ENCODE results near the gene NTRK2. TPM values are rescaled to one million over a fixed set of nuclear protein-coding genes. Genes with fewer than 3 reads are reported as not detected.

NTRK2 gene
- total and polyA plus RNA-seq, 2 donors, result 2.7 to 5.0 TPM

- 96% methylated on average over 5 of the region's 5 CpGs for WGBS
- Histone ChIP-seq H3K27me3 (ENCODE audit: control insufficient read depth in 2 of 2, insufficient read depth in 1 of 2, low read length in 1 of 2) (no peaks in the 10 kb centered on the region), H3K36me3 (ENCODE audit: control insufficient read depth in 2 of 2, insufficient read depth in 2 of 2, low read length in 1 of 2) (no peaks in the 10 kb centered on the region), H3K9me3 (ENCODE audit: control insufficient read depth in 2 of 2, insufficient read depth in 1 of 2, low read length in 1 of 2) (no peaks in the 10 kb centered on the region), H3K27ac (ENCODE audit: low read depth in 1 of 2, low read length in 1 of 2) (peak overlapping the region in 1 of 2 donors; percentile 18), H3K4me3 (ENCODE audit: low read length in 2 of 2) (no peak overlapping the region), H3K4me1 (ENCODE audit: control insufficient read depth in 2 of 2, insufficient read depth in 2 of 2, low read length in 2 of 2) (no peaks in the 10 kb centered on the region)
- DNase-seq (ENCODE audit: low read depth in 6 of 9, low spot score in 9 of 9), result no peak
Measured at GRCh38 chr9:84754881-84755280, 85.4 kb downstream of the NTRK2 start.

GRCh38 chr9:84755380-84755779 lies 85.9 kb downstream of the NTRK2 start:
- no peaks in the 10 kb centered on the region for H3K27me3 ChIP-seq (ENCODE audit: control insufficient read depth in 2 of 2, insufficient read depth in 1 of 2, low read length in 1 of 2)
- WGBS, result 94% methylated on average over 5 of the region's 5 CpGs
- DNase-seq (ENCODE audit: low read depth in 6 of 9, low spot score in 9 of 9), result no peak
- H3K4me1 ChIP-seq (ENCODE audit: control insufficient read depth in 2 of 2, insufficient read depth in 2 of 2, low read length in 2 of 2), result no peaks in the 10 kb centered on the region
- H3K36me3 ChIP-seq (ENCODE audit: control insufficient read depth in 2 of 2, insufficient read depth in 2 of 2, low read length in 1 of 2), result no peaks in the 10 kb centered on the region
- no peaks in the 10 kb centered on the region for H3K9me3 ChIP-seq (ENCODE audit: control insufficient read depth in 2 of 2, insufficient read depth in 1 of 2, low read length in 1 of 2)
- H3K4me3 ChIP-seq (ENCODE audit: low read length in 2 of 2), result no peak overlapping the region
- no peak overlapping the region for H3K27ac ChIP-seq (ENCODE audit: low read depth in 1 of 2, low read length in 1 of 2)

DNA sequence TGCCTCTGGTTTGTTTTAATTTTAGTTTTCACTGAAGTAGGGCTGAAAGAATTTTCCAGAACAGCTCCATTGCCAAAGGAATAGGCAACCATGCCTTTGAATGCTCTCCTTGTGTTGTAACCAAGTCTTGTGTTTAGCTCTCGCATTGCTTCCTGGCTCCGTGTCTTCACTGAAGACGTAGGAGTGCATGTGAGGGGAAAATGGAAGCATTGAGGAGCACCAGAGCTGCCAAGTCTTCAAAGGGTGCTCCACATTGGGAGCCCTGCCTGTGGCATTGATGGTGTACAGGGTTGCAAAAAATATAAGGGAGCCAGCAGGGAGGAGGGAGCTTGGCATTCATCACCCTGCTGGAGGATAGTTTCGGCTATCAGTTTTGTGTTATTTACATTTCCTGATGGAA lies 86.6 kb downstream of the NTRK2 start:
- H3K27me3 ChIP-seq (ENCODE audit: control insufficient read depth in 2 of 2, insufficient read depth in 1 of 2, low read length in 1 of 2), result no peaks in the 10 kb centered on the region
- no peak for DNase-seq (ENCODE audit: low read depth in 6 of 9, low spot score in 9 of 9)
- H3K27ac ChIP-seq (ENCODE audit: low read depth in 1 of 2, low read length in 1 of 2), result no peak overlapping the region
- no peaks in the 10 kb centered on the region for H3K4me1 ChIP-seq (ENCODE audit: control insufficient read depth in 2 of 2, insufficient read depth in 2 of 2, low read length in 2 of 2)
- H3K9me3 ChIP-seq (ENCODE audit: control insufficient read depth in 2 of 2, insufficient read depth in 1 of 2, low read length in 1 of 2), result no peaks in the 10 kb centered on the region
- no peaks in the 10 kb centered on the region for H3K36me3 ChIP-seq (ENCODE audit: control insufficient read depth in 2 of 2, insufficient read depth in 2 of 2, low read length in 1 of 2)
- H3K4me3 ChIP-seq (ENCODE audit: low read length in 2 of 2), result no peak overlapping the region
- 96% methylated on average over 4 of the region's 4 CpGs for WGBS

DNA sequence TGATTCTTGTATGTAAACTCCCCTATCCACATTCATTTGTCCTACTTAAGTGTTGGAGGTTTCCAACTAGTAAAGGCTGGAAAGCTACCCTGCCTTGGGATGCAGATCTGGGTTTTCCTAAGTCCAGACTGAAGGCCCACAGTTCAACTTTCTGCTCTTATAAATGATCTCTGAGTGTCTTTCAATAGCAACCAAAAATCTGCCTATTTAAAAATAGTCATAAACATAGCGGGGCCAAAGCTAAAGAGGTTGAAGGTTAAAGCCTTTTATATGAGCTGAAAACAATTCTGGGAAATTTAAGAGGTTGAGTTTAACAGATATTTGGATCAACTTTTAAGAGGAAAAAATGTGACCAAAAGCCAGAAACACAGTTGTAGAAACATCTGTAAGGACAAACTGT lies 87.2 kb downstream of the NTRK2 start:
- DNase-seq (ENCODE audit: low read depth in 6 of 9, low spot score in 9 of 9), result no peak
- 92% methylated on average over 1 of the region's 1 CpG for WGBS

DNA sequence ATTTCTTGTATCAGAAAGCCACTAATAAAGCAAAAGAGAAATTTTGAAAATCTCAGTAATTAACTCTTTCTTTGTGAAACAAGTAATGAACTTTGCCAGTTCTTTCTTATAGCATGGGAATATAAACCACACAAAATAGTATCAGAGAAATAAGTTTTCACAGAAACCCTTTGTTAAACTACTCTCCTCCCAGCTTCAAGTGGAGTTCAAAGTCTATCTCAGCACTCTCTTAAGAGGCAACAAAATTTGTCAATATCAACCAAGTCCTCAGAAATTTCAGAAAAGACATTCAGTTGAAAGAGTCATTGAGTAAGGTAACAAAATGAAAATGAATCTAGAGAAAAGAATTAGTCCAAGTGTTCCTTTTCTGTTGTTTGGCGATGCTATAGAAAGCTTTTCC lies 89.3 kb downstream of the NTRK2 start:
- no peak for DNase-seq (ENCODE audit: low read depth in 6 of 9, low spot score in 9 of 9)
- no peaks in the 10 kb centered on the region for H3K9me3 ChIP-seq (ENCODE audit: control insufficient read depth in 2 of 2, insufficient read depth in 1 of 2, low read length in 1 of 2)
- no peak overlapping the region for H3K4me3 ChIP-seq (ENCODE audit: low read length in 2 of 2)
- WGBS, result 100% methylated on average over 1 of the region's 1 CpG
- H3K4me1 ChIP-seq (ENCODE audit: control insufficient read depth in 2 of 2, insufficient read depth in 2 of 2, low read length in 2 of 2), result no peaks in the 10 kb centered on the region
- peak overlapping the region in 1 of 2 donors; percentile 50 for H3K27ac ChIP-seq (ENCODE audit: low read depth in 1 of 2, low read length in 1 of 2)
- no peaks in the 10 kb centered on the region for H3K36me3 ChIP-seq (ENCODE audit: control insufficient read depth in 2 of 2, insufficient read depth in 2 of 2, low read length in 1 of 2)
- no peaks in the 10 kb centered on the region for H3K27me3 ChIP-seq (ENCODE audit: control insufficient read depth in 2 of 2, insufficient read depth in 1 of 2, low read length in 1 of 2)

More for the DNA sequence above, 87.2 kb downstream of the NTRK2 start:
- H3K9me3 ChIP-seq (ENCODE audit: control insufficient read depth in 2 of 2, insufficient read depth in 1 of 2, low read length in 1 of 2), result no peaks in the 10 kb centered on the region
- no peak overlapping the region for H3K4me3 ChIP-seq (ENCODE audit: low read length in 2 of 2)
- H3K36me3 ChIP-seq (ENCODE audit: control insufficient read depth in 2 of 2, insufficient read depth in 2 of 2, low read length in 1 of 2), result no peaks in the 10 kb centered on the region
- H3K27ac ChIP-seq (ENCODE audit: low read depth in 1 of 2, low read length in 1 of 2), result no peak overlapping the region
- H3K27me3 ChIP-seq (ENCODE audit: control insufficient read depth in 2 of 2, insufficient read depth in 1 of 2, low read length in 1 of 2), result no peaks in the 10 kb centered on the region
- no peaks in the 10 kb centered on the region for H3K4me1 ChIP-seq (ENCODE audit: control insufficient read depth in 2 of 2, insufficient read depth in 2 of 2, low read length in 2 of 2)

- H3K4me3 ChIP-seq (ENCODE audit: low read length in 2 of 2), result no peak overlapping the region
- peak overlapping the region in 1 of 2 donors; percentile 50 for H3K27ac ChIP-seq (ENCODE audit: low read depth in 1 of 2, low read length in 1 of 2)
- DNase-seq (ENCODE audit: low read depth in 6 of 9, low spot score in 9 of 9), result peak in 2 of 9 donors; percentile 3 to 34
- 90% methylated on average over 2 of the region's 2 CpGs for WGBS
- no peaks in the 10 kb centered on the region for H3K36me3 ChIP-seq (ENCODE audit: control insufficient read depth in 2 of 2, insufficient read depth in 2 of 2, low read length in 1 of 2)
- H3K4me1 ChIP-seq (ENCODE audit: control insufficient read depth in 2 of 2, insufficient read depth in 2 of 2, low read length in 2 of 2), result no peaks in the 10 kb centered on the region
- no peaks in the 10 kb centered on the region for H3K9me3 ChIP-seq (ENCODE audit: control insufficient read depth in 2 of 2, insufficient read depth in 1 of 2, low read length in 1 of 2)
- no peaks in the 10 kb centered on the region for H3K27me3 ChIP-seq (ENCODE audit: control insufficient read depth in 2 of 2, insufficient read depth in 1 of 2, low read length in 1 of 2)
Measured at GRCh38 chr9:84759300-84759750, 89.8 kb downstream of the NTRK2 start.

DNA sequence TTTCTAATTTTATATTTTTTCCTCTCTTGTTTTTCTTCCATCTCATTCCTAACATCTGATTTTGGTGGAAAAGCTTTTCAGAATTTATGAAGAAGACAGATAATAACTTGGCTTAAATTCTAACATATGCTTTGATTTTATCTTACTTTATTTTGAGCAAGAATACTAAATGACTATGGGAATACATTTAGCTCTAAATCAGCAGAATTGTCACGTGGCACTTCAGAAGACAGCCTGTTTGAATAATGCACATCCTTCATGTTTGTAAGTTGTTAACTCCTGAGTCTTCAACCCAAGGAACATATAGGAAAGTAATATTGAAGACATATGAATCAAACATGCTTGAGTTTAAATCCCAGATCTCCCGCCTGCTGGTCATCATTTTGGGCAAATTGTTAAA lies 90.3 kb downstream of the NTRK2 start:
- no peaks in the 10 kb centered on the region for H3K9me3 ChIP-seq (ENCODE audit: control insufficient read depth in 2 of 2, insufficient read depth in 1 of 2, low read length in 1 of 2)
- DNase-seq (ENCODE audit: low read depth in 6 of 9, low spot score in 9 of 9), result no peak
- no peaks in the 10 kb centered on the region for H3K36me3 ChIP-seq (ENCODE audit: control insufficient read depth in 2 of 2, insufficient read depth in 2 of 2, low read length in 1 of 2)
- H3K4me1 ChIP-seq (ENCODE audit: control insufficient read depth in 2 of 2, insufficient read depth in 2 of 2, low read length in 2 of 2), result no peaks in the 10 kb centered on the region
- H3K27ac ChIP-seq (ENCODE audit: low read depth in 1 of 2, low read length in 1 of 2), result peak overlapping the region in 1 of 2 donors; percentile 33
- no peaks in the 10 kb centered on the region for H3K27me3 ChIP-seq (ENCODE audit: control insufficient read depth in 2 of 2, insufficient read depth in 1 of 2, low read length in 1 of 2)
- H3K4me3 ChIP-seq (ENCODE audit: low read length in 2 of 2), result no peak overlapping the region
- WGBS, result 91% methylated on average over 2 of the region's 2 CpGs

GRCh38 chr9:84761137-84761808 lies 91.7 kb downstream of the NTRK2 start:
- DNase-seq (ENCODE audit: low read depth in 6 of 9, low spot score in 9 of 9), result no peak
- Histone ChIP-seq H3K4me1 (ENCODE audit: control insufficient read depth in 2 of 2, insufficient read depth in 2 of 2, low read length in 2 of 2) (no peaks in the 10 kb centered on the region), H3K27ac (ENCODE audit: low read depth in 1 of 2, low read length in 1 of 2) (no peak overlapping the region), H3K4me3 (ENCODE audit: low read length in 2 of 2) (no peak overlapping the region), H3K27me3 (ENCODE audit: control insufficient read depth in 2 of 2, insufficient read depth in 1 of 2, low read length in 1 of 2) (no peaks in the 10 kb centered on the region), H3K36me3 (ENCODE audit: control insufficient read depth in 2 of 2, insufficient read depth in 2 of 2, low read length in 1 of 2) (no peaks in the 10 kb centered on the region), H3K9me3 (ENCODE audit: control insufficient read depth in 2 of 2, insufficient read depth in 1 of 2, low read length in 1 of 2) (no peaks in the 10 kb centered on the region)
- WGBS, result 62% methylated on average over 2 of the region's 2 CpGs

- Histone ChIP-seq H3K27me3 (ENCODE audit: control insufficient read depth in 2 of 2, insufficient read depth in 1 of 2, low read length in 1 of 2) (no peaks in the 10 kb centered on the region), H3K27ac (ENCODE audit: low read depth in 1 of 2, low read length in 1 of 2) (no peak overlapping the region), H3K36me3 (ENCODE audit: control insufficient read depth in 2 of 2, insufficient read depth in 2 of 2, low read length in 1 of 2) (no peaks in the 10 kb centered on the region), H3K4me1 (ENCODE audit: control insufficient read depth in 2 of 2, insufficient read depth in 2 of 2, low read length in 2 of 2) (no peaks in the 10 kb centered on the region), H3K9me3 (ENCODE audit: control insufficient read depth in 2 of 2, insufficient read depth in 1 of 2, low read length in 1 of 2) (no peaks in the 10 kb centered on the region), H3K4me3 (ENCODE audit: low read length in 2 of 2) (no peak overlapping the region)
- WGBS, result 89% methylated on average over 3 of the region's 3 CpGs
- no peak for DNase-seq (ENCODE audit: low read depth in 6 of 9, low spot score in 9 of 9)
Measured at GRCh38 chr9:84772511-84772910, 103.0 kb downstream of the NTRK2 start.
